GM06990 (cell line): ENCODE data around the gene FBXL17.

Source experiments
- DNase-seq: peaks from one replicate; pipeline ENCODE4 v3.0.0-alpha.2; 2011; ENCODE audit not compliant: insufficient read length; ENCODE audit errors: extremely low read depth
- H3K27me3 ChIP-seq: replicated peaks from 2 replicates; pipeline ENCODE4 v1.6.0; 2011; ENCODE audit warnings: low read length; ENCODE audit not compliant: control insufficient read depth, insufficient read depth
- H3K36me3 ChIP-seq: 2 replicates; pipeline ENCODE4 v1.5.1; 2011; ENCODE audit warnings: low read length; ENCODE audit not compliant: control insufficient read depth, insufficient read depth
- H3K4me3 ChIP-seq: replicated peaks from 2 replicates; pipeline ENCODE4 v1.5.1; 2011; ENCODE audit warnings: low read depth, mild to moderate bottlenecking, control low read depth, low read length
- TF ChIP-seq, protein P1 (sequence below): IDR thresholded peaks from 2 replicates; pipeline ENCODE4 v1.5.1; 2011; ENCODE audit warnings: low read length, control low read depth, mild to moderate bottlenecking, inconsistent platforms; ENCODE audit not compliant: insufficient read depth, poor library complexity, severe bottlenecking

Gene FBXL17

DNA sequence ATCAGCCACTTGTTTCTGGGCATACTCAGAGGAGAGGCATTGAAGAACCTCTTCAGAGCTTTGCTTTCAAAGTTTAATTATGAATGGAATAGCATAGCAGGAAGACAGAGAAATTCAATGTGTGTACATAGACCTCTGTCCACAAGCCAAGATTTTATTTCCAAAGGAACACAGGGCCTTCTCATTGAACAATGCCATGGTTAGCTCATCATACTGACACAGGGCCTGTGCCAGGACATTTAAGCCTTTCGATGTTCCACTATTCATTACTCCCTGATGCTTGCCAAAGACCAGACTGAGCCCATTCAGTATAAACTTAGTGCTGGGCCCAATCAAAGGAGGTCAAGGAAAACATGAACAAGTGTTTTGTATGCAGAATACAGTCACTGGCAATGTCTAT lies 280.8 kb downstream of the FBXL17 start:
- Histone ChIP-seq H3K36me3 (no peaks in the 10 kb centered on the region), H3K4me3 (no peak overlapping the region), H3K27me3 (no peaks in the 10 kb centered on the region)
- TF ChIP-seq, protein P1, sequence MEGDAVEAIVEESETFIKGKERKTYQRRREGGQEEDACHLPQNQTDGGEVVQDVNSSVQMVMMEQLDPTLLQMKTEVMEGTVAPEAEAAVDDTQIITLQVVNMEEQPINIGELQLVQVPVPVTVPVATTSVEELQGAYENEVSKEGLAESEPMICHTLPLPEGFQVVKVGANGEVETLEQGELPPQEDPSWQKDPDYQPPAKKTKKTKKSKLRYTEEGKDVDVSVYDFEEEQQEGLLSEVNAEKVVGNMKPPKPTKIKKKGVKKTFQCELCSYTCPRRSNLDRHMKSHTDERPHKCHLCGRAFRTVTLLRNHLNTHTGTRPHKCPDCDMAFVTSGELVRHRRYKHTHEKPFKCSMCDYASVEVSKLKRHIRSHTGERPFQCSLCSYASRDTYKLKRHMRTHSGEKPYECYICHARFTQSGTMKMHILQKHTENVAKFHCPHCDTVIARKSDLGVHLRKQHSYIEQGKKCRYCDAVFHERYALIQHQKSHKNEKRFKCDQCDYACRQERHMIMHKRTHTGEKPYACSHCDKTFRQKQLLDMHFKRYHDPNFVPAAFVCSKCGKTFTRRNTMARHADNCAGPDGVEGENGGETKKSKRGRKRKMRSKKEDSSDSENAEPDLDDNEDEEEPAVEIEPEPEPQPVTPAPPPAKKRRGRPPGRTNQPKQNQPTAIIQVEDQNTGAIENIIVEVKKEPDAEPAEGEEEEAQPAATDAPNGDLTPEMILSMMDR, result no peak
- no peak for DNase-seq

DNA sequence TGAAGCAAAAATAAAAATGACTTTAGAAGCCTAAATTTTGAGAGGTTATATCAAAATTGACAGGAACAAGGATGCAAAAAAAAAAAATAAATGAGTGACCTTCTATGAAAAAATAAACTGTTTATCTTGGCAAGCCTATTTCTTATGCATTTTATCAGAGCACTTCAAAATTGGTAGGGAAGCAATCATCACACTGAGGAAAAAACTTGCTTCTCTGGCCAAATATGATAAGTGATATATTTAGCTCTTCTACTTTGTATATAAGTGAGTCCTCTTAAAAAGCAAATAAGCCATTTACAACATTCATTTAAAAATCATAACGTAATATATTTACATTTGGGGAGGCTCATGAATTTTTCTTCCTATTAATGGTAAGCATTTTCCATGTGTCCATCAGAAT lies 287.1 kb downstream of the FBXL17 start:
- H3K27me3 ChIP-seq, result no peaks in the 10 kb centered on the region
- no peaks in the 10 kb centered on the region for H3K36me3 ChIP-seq
- no peak for DNase-seq
- no peak overlapping the region for H3K4me3 ChIP-seq
- TF ChIP-seq, protein P1, result no peak

DNA sequence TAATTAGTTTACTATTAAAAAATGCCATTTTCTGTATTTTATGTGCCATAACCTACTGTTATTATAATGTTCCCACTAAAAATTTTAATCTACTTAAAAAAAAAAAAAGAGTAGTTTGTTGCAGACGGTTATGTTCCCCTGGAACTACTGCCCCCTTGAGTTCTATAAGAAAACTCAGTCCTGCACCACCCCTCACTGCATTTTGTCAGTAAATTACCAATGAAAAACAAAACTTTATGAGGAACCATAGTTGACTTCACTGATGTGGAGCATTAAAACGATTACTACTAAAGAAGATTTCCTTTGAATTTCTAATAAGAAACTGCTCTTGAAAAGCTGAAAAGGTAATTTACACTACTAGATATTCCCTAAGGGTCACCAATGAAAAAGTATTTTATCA lies 288.7 kb downstream of the FBXL17 start:
- H3K4me3 ChIP-seq, result no peak overlapping the region
- no peak for DNase-seq
- H3K27me3 ChIP-seq, result no peaks in the 10 kb centered on the region
- TF ChIP-seq, protein P1, result peak; percentile 41
- no peaks in the 10 kb centered on the region for H3K36me3 ChIP-seq

DNA sequence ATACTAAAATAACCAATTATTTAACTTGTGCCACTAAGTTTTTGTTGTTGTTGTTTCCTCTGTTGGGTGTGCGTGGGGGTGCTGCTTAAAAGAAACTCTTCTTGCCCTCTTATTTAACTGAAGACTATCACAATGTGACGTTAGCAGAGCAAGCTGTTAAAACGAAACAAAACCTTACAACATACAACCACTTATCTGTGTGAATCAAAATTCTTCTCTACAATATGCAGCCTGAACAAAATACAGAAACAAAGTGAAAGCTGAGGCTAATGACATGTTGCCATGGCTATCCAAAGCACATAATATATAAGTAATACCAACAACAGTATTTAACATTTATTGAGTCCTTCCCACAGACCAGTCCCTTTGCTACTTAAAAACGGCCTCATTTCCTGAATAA lies 291.0 kb downstream of the FBXL17 start:
- H3K36me3 ChIP-seq, result no peaks in the 10 kb centered on the region
- H3K4me3 ChIP-seq, result no peak overlapping the region
- H3K27me3 ChIP-seq, result no peaks in the 10 kb centered on the region
- no peak for DNase-seq
- TF ChIP-seq, protein P1, result no peak

DNA sequence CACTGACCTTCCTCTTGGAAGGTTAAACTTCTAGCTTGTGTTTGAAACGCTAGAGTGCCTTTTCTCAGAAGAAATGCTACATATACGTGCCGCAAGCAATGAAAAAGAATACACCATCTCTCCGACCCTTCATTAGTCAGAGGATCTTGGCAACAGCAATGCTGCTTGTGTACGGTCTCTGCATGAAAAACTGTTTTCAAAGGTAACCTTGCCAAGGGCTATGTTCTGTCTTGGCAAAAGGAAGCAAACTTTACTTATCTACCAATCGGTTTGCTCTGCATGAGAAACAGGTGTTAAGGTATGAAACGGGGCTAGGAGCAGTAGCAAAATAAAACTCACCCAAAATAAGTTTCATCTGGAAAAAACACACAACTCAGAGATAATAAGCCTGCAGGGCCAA lies 297.8 kb downstream of the FBXL17 start:
- TF ChIP-seq, protein P1, result no peak
- H3K27me3 ChIP-seq, result no peaks in the 10 kb centered on the region
- H3K36me3 ChIP-seq, result no peaks in the 10 kb centered on the region
- H3K4me3 ChIP-seq, result no peak overlapping the region
- DNase-seq, result no peak

DNA sequence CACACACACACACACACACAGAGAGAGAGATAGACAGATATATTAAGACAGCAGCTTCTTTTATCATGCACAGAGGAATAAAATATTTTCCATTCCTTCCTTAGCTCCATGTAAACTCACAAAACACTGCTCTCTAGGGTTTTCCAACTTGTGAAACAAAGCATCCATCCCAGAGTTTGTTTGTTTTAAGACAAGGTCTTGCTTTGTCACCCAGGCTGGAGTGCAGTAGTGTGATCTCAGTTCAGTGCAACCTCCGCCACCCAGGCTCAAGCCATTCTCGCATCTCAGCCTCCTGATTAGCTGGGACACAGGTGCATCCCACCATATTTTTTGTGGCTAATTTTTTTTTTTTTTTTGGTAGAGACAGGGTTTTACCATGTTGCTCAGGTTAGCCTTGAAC lies 298.7 kb downstream of the FBXL17 start:
- TF ChIP-seq, protein P1, result no peak

More for the DNA sequence above, 298.7 kb downstream of the FBXL17 start:
- H3K27me3 ChIP-seq, result no peaks in the 10 kb centered on the region
- DNase-seq, result no peak
- H3K36me3 ChIP-seq, result no peaks in the 10 kb centered on the region
- H3K4me3 ChIP-seq, result no peak overlapping the region
